NCI-H345 (cell line): ENCODE data around the gene EHD3.
A peak's percentile ranks its signal among the peaks of the same experiment; 100 is the strongest.

Experiments used
- DNase-seq: peaks from one replicate; lab custom pipeline; 2025; lab: John Stamatoyannopoulos, UW

Gene EHD3

GRCh38 chr2:31233741-31234682, at the start of gene EHD3:
Gene EHD3, plus strand, starts transcription at chr2:31234152. Its CDS starts 470 bp downstream, at chr2:31234622.
- peak; percentile 97 for DNase-seq

GRCh38 chr2:31187166-31187565, 46.8 kb upstream of the EHD3 start:
- DNase-seq = no peak

GRCh38 chr2:31188131-31188530, 45.8 kb upstream of the EHD3 start:
- DNase-seq = no peak

GRCh38 chr2:31189141-31189540, 44.8 kb upstream of the EHD3 start:
- DNase-seq = no peak

GRCh38 chr2:31190188-31190587, 43.8 kb upstream of the EHD3 start:
- no peak for DNase-seq

GRCh38 chr2:31191931-31192330, 42.0 kb upstream of the EHD3 start:
- no peak for DNase-seq

- no peak for DNase-seq
Measured at GRCh38 chr2:31192396-31192795, 41.6 kb upstream of the EHD3 start.

- no peak for DNase-seq
Measured at GRCh38 chr2:31192851-31193392, 41.0 kb upstream of the EHD3 start.

GRCh38 chr2:31193806-31194205, 40.1 kb upstream of the EHD3 start:
- no peak for DNase-seq

GRCh38 chr2:31196622-31197021, 37.3 kb upstream of the EHD3 start:
- no peak for DNase-seq

- DNase-seq = no peak
Measured at GRCh38 chr2:31197166-31197565, 36.8 kb upstream of the EHD3 start.

GRCh38 chr2:31197669-31198068, 36.3 kb upstream of the EHD3 start:
- DNase-seq = no peak

GRCh38 chr2:31199206-31199605, 34.7 kb upstream of the EHD3 start:
- DNase-seq = no peak

GRCh38 chr2:31200972-31201371, 33.0 kb upstream of the EHD3 start:
- DNase-seq = no peak

GRCh38 chr2:31202041-31202440, 31.9 kb upstream of the EHD3 start:
- DNase-seq = no peak

GRCh38 chr2:31202833-31203232, 31.1 kb upstream of the EHD3 start:
- DNase-seq = no peak

- DNase-seq = no peak
Measured at GRCh38 chr2:31203916-31204315, 30.0 kb upstream of the EHD3 start.

GRCh38 chr2:31204783-31205182, 29.2 kb upstream of the EHD3 start:
- no peak for DNase-seq

- DNase-seq = no peak
Measured at GRCh38 chr2:31205186-31205585, 28.8 kb upstream of the EHD3 start.

GRCh38 chr2:31205613-31206012, 28.3 kb upstream of the EHD3 start:
- no peak for DNase-seq

GRCh38 chr2:31207790-31208189, 26.2 kb upstream of the EHD3 start:
- DNase-seq = no peak

- DNase-seq = no peak
Measured at GRCh38 chr2:31208240-31208639, 25.7 kb upstream of the EHD3 start.
